Measurements from ENCODE around the gene TPST1.
"Not testable (repeated sequence)": the region's sequence is repeated elsewhere in the genome, so short reads cannot be mapped to it uniquely, and the experiment has no call there.

The TPST1 gene

DNA sequence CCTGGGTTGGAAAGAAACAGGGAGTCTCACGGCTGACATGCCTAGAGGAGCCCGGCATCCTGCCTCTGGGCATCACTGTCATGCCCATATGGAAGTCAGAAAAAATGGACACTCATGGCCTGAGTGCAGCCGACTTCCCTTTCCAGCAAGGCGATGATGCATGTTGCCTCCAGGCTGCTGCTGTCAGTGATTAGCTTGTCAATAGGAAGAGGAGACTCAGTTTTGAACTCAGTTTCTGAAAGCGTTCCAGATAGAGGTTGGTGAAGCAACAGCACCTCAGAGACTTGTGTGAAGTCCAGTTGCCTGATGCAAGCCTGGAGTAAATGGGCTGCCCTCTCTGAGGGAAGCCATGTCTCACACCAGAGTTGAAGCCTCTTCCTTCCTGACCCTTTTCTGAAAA lies 148.4 kb downstream of the TPST1 start:
- Histone ChIP-seq H3K4me1 (ENCODE audit: control insufficient read depth, insufficient read depth, low read length) (peaks cover 4% of the 10 kb centered on the region), H3K9ac (ENCODE audit: low read depth, low read length) (no peak overlapping the region), H3K27me3 (ENCODE audit: control insufficient read depth, insufficient read depth, low read length) (no peaks in the 10 kb centered on the region), H3K36me3 (ENCODE audit: control insufficient read depth, insufficient read depth, low read length) (no peaks in the 10 kb centered on the region), H3K9me3 (ENCODE audit: control insufficient read depth, insufficient read depth, low read length) (no peaks in the 10 kb centered on the region), H3K4me3 (ENCODE audit: low read depth, low read length) (no peak overlapping the region)

DNA sequence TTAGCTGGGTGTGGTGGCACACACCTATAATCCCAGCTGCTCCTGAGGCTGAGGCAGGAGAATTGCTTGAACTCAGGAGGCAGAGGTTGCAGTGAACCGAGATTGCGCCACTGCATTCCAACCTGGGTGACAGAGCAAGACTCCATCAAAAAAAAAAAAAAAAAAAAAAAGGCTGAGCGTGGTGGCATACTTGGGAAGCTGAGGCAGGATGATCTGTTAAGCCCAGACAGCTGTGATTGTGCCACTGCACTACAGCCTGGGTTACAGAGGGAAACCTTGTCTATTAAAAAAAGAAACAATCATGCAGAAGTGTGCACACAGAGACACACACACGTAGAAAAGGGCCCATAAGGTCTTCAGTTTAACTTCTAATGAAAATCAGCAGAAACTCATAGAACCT lies 150.6 kb downstream of the TPST1 start:
- Histone ChIP-seq H3K4me1 (ENCODE audit: control insufficient read depth, insufficient read depth, low read length) (peaks cover 4% of the 10 kb centered on the region), H3K4me3 (ENCODE audit: low read depth, low read length) (no peak overlapping the region), H3K9me3 (ENCODE audit: control insufficient read depth, insufficient read depth, low read length) (no peaks in the 10 kb centered on the region), H3K36me3 (ENCODE audit: control insufficient read depth, insufficient read depth, low read length) (no peaks in the 10 kb centered on the region), H3K9ac (ENCODE audit: low read depth, low read length) (no peak overlapping the region), H3K27me3 (ENCODE audit: control insufficient read depth, insufficient read depth, low read length) (no peaks in the 10 kb centered on the region)

DNA sequence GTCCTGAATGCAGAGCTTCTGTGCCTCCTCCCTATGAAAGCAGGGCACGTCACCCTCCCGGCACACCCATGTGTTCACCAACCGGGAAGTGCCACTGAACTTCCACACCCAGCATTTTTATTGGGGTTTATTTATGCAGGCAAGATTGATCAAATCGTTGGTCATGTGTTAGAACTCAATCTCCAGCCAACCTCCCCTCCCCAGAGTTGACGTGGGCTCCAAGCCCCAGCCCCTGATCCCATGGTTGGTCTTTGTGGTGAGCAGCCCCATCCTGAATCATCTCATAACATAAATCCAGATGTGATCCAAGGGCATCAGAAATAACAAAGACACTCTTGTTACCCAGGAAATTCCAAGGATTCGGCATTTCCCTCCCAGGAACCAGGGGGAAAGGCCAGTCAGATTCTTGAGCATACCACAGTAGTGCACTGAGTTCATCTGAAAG lies 151.2 kb downstream of the TPST1 start:
- H3K36me3 ChIP-seq (ENCODE audit: control insufficient read depth, insufficient read depth, low read length), result no peaks in the 10 kb centered on the region
- no peak overlapping the region for H3K9ac ChIP-seq (ENCODE audit: low read depth, low read length)
- peaks cover 4% of the 10 kb centered on the region for H3K4me1 ChIP-seq (ENCODE audit: control insufficient read depth, insufficient read depth, low read length)
- H3K27me3 ChIP-seq (ENCODE audit: control insufficient read depth, insufficient read depth, low read length), result no peaks in the 10 kb centered on the region
- H3K4me3 ChIP-seq (ENCODE audit: low read depth, low read length), result no peak overlapping the region
- H3K9me3 ChIP-seq (ENCODE audit: control insufficient read depth, insufficient read depth, low read length), result no peaks in the 10 kb centered on the region

- Histone ChIP-seq H3K9me3 (ENCODE audit: control insufficient read depth, insufficient read depth, low read length) (no peaks in the 10 kb centered on the region), H3K9ac (ENCODE audit: low read depth, low read length) (no peak overlapping the region), H3K36me3 (ENCODE audit: control insufficient read depth, insufficient read depth, low read length) (no peaks in the 10 kb centered on the region), H3K4me1 (ENCODE audit: control insufficient read depth, insufficient read depth, low read length) (peaks cover 1% of the 10 kb centered on the region), H3K27me3 (ENCODE audit: control insufficient read depth, insufficient read depth, low read length) (no peaks in the 10 kb centered on the region), H3K4me3 (ENCODE audit: low read depth, low read length) (no peak overlapping the region)
Measured at GRCh38 chr7:66357087-66357486, 152.0 kb downstream of the TPST1 start.

- Histone ChIP-seq H3K9ac (ENCODE audit: low read depth, low read length) (no peak overlapping the region), H3K4me1 (ENCODE audit: control insufficient read depth, insufficient read depth, low read length) (no peaks in the 10 kb centered on the region), H3K27me3 (ENCODE audit: control insufficient read depth, insufficient read depth, low read length) (no peaks in the 10 kb centered on the region), H3K4me3 (ENCODE audit: low read depth, low read length) (no peak overlapping the region), H3K36me3 (ENCODE audit: control insufficient read depth, insufficient read depth, low read length) (no peaks in the 10 kb centered on the region), H3K9me3 (ENCODE audit: control insufficient read depth, insufficient read depth, low read length) (no peaks in the 10 kb centered on the region)
Measured at GRCh38 chr7:66359656-66360211, 154.6 kb downstream of the TPST1 start.

GRCh38 chr7:66362136-66362535 lies 157.0 kb downstream of the TPST1 start:
- Histone ChIP-seq H3K4me3 (ENCODE audit: low read depth, low read length) (no peak overlapping the region), H3K9me3 (ENCODE audit: control insufficient read depth, insufficient read depth, low read length) (no peaks in the 10 kb centered on the region)

DNA sequence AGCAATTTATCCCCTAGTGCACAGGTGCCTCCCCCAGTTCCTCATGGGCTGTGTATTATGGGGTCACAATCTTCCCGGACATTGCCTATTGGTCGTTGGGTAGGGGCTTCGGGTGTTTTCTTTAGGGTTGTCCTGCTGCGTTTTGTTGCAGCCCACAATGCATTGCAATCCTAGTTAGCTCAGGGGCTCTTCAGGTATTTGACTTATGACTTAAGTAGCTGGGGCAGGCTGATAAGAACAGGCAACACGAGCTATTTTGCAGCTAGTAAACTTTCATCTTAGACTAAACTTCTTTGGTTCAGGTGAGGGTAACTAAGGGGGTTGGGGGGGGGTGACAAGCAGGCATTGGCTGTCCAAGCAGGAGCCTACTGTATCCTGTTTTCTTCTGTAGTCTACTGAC lies 158.5 kb downstream of the TPST1 start:
- no peaks in the 10 kb centered on the region for H3K4me1 ChIP-seq (ENCODE audit: control insufficient read depth, insufficient read depth, low read length)
- H3K27me3 ChIP-seq (ENCODE audit: control insufficient read depth, insufficient read depth, low read length), result no peaks in the 10 kb centered on the region
- no peak overlapping the region for H3K9ac ChIP-seq (ENCODE audit: low read depth, low read length)
- H3K9me3 ChIP-seq (ENCODE audit: control insufficient read depth, insufficient read depth, low read length), result no peaks in the 10 kb centered on the region
- H3K36me3 ChIP-seq (ENCODE audit: control insufficient read depth, insufficient read depth, low read length), result no peaks in the 10 kb centered on the region
- H3K4me3 ChIP-seq (ENCODE audit: low read depth, low read length), result no peak overlapping the region

More at GRCh38 chr7:66362136-66362535, 157.0 kb downstream of the TPST1 start:
- no peaks in the 10 kb centered on the region for H3K36me3 ChIP-seq (ENCODE audit: control insufficient read depth, insufficient read depth, low read length)
- no peaks in the 10 kb centered on the region for H3K4me1 ChIP-seq (ENCODE audit: control insufficient read depth, insufficient read depth, low read length)
- no peak overlapping the region for H3K9ac ChIP-seq (ENCODE audit: low read depth, low read length)
- no peaks in the 10 kb centered on the region for H3K27me3 ChIP-seq (ENCODE audit: control insufficient read depth, insufficient read depth, low read length)

DNA sequence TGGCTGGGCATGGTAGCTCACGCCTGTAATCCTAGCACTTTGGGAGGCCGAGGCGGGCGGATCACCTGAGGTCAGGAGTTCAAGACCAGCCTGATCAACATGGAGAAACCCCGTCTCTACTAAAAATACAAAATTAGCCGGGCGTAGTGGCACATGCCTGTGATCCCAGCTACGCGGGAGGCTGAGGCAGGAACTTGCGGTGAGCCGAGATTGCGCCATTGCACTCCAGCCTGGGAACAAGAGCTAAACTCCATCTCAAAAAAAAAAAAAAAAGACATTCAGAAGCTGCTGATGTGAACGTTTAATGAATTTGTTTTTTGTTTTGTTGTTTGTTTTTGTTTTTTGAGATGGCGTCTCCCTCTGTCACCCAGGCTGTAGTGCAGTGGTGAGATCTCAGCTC lies 159.9 kb downstream of the TPST1 start:
- H3K27me3 ChIP-seq (ENCODE audit: control insufficient read depth, insufficient read depth, low read length); H3K9me3 ChIP-seq (ENCODE audit: control insufficient read depth, insufficient read depth, low read length); H3K36me3 ChIP-seq (ENCODE audit: control insufficient read depth, insufficient read depth, low read length); H3K4me1 ChIP-seq (ENCODE audit: control insufficient read depth, insufficient read depth, low read length); H3K9ac ChIP-seq (ENCODE audit: low read depth, low read length); H3K4me3 ChIP-seq (ENCODE audit: low read depth, low read length): not testable (repeated sequence)

DNA sequence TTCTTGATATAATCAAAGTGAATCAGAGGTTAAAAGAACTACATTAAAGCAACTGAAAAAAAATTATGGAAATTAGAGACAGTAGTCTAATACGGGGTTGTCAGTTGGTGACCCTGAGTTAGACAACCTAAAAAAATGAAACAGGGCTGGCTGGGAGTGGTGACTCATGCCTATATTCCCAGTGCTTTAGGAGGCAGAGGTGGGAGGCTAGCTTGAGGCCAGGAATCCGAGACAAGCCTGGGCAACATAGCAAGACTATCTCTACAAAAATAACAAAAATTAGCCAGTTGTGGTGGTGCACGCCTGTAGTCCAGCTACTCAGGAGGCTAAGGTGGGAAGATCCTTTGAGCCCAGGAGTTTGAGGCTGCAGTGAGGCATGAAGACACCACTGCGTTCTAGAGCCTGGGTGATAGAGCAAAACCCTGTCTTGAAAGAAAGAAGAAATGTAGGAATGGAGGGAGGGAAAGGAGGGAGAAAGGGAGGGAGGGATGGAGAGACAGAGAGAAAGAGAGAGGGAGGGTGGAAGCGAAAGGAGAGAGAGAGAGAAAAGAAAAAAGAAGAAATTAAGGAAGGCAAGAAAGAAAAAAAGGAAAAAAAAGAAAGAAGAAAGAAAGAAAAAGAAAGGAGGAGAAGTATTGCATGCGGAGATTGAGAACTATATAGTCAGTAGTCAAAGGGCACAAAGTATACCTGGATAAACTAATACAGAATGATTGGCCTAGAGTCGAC lies 166.1 kb downstream of the TPST1 start:
- Histone ChIP-seq H3K4me3 (ENCODE audit: low read depth, low read length) (no peak overlapping the region), H3K36me3 (ENCODE audit: control insufficient read depth, insufficient read depth, low read length) (no peaks in the 10 kb centered on the region), H3K9ac (ENCODE audit: low read depth, low read length) (no peak overlapping the region), H3K27me3 (ENCODE audit: control insufficient read depth, insufficient read depth, low read length) (no peaks in the 10 kb centered on the region), H3K4me1 (ENCODE audit: control insufficient read depth, insufficient read depth, low read length) (no peaks in the 10 kb centered on the region), H3K9me3 (ENCODE audit: control insufficient read depth, insufficient read depth, low read length) (no peaks in the 10 kb centered on the region)

DNA sequence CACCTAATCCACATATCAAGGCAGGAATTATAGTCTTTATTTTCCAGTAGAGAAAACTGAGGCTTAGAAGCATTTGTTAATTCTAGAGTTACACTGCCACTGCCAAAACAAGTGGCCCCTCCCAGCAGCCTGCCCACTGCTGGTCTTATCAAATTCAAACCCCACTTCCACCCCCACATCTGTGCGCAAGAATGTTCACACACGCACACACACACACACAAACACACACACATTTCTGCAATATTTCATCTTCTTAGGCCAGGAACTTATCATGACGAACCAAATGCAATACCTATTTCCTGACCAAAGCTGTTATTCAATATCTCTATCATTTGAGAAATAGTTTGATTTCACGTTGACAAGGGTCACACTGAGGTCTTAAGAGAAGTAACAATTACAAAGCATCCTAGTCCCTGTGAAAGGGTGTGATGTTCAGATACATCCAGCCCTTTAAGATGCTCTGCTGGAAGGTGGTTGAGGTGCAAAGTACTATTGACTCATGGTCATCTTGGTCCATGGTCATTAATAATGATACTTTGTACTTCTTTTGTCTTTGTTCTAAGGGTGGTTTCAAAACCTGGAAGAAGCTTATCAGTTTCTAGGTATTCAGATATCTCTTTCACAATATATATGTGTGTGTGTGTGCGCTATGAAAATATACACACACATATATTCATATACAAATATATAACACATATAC lies 169.2 kb downstream of the TPST1 start:
- not testable (repeated sequence) for H3K4me3 ChIP-seq (ENCODE audit: low read depth, low read length); H3K27me3 ChIP-seq (ENCODE audit: control insufficient read depth, insufficient read depth, low read length); H3K9me3 ChIP-seq (ENCODE audit: control insufficient read depth, insufficient read depth, low read length); H3K4me1 ChIP-seq (ENCODE audit: control insufficient read depth, insufficient read depth, low read length); H3K36me3 ChIP-seq (ENCODE audit: control insufficient read depth, insufficient read depth, low read length); H3K9ac ChIP-seq (ENCODE audit: low read depth, low read length)

DNA sequence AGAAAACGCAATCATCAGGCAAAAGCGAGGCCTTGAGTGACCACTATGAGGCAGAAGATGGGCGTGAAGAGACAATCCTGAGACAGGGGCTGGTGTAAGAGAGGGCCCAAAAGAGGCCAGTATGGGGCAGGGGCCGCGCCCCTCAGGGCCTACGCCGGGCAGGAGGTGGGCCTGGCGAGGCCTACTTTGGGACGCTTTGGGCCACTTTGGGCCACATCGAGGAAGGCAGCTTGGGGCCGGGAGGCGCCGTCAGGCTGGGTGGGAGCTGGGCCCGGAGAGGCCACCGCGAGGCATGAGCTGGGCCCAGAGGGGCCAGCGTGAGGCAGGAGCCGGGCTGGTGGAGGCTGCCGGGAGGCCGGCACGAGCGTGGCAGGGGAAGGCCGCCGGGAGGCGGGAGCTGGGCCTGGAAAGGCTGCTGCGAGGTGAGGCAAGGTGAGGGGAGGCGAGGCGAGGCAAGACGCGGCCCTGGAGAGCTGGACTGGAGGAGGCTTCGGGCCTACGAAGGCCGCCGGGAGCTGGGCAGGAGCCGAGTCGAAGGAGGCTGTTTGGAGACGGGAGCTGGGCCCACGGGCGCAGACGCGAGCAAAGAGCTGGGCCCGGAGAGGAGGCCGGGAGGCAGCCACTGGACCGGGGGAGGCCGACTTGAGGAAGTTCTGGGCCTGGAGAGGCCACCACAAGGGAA lies 171.3 kb downstream of the TPST1 start:
- no peaks in the 10 kb centered on the region for H3K4me1 ChIP-seq (ENCODE audit: control insufficient read depth, insufficient read depth, low read length)
- H3K9ac ChIP-seq (ENCODE audit: low read depth, low read length), result no peak overlapping the region
- no peaks in the 10 kb centered on the region for H3K27me3 ChIP-seq (ENCODE audit: control insufficient read depth, insufficient read depth, low read length)
- H3K36me3 ChIP-seq (ENCODE audit: control insufficient read depth, insufficient read depth, low read length), result no peaks in the 10 kb centered on the region
- H3K9me3 ChIP-seq (ENCODE audit: control insufficient read depth, insufficient read depth, low read length), result no peaks in the 10 kb centered on the region
- no peak overlapping the region for H3K4me3 ChIP-seq (ENCODE audit: low read depth, low read length)

All from iPS-15b (cell line).